GM19023 (cell line): ENCODE results near the gene DIS3L.
"Not testable (repeated sequence)": the region's sequence is repeated elsewhere in the genome, so short reads cannot be mapped to it uniquely, and the experiment has no call there.

Source experiments
- ATAC-seq: cut with Tn5 transposase; IDR thresholded peaks from one replicate; pipeline ENCODE4 v1.9.1; 2021; ENCODE audit warnings: mild to moderate bottlenecking, moderate library complexity; ENCODE audit not compliant: unreplicated experiment

DIS3L gene

GRCh38 chr15:66293419-66294156 is at the start of gene DIS3L:
Gene DIS3L (plus strand): TSS chr15:66293568. CDS start chr15:66293597, 29 bp downstream.
- peak; percentile 70 for ATAC-seq

GRCh38 chr15:66245832-66246231 is 47.5 kb upstream of the DIS3L start:
- not testable (repeated sequence) for ATAC-seq

DNA sequence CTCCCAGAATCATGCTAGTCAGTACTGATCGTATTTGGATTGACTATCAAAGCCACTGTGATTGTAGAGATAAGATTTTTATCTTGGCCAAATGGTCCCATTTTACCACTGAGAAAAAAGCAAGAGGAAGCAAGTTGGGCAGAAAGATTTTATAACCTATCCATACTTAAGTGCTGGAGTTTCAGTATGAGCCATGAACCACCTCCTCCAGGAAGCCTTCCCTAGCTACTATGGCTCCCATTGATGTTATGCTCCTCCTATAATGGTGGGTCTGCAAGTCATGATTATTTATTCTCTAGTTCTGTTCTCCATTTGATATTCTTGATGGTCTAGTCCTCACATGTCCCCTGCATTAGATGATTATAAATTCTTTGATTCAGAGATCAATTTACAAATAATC is 46.4 kb upstream of the DIS3L start:
- ATAC-seq = no peak

DNA sequence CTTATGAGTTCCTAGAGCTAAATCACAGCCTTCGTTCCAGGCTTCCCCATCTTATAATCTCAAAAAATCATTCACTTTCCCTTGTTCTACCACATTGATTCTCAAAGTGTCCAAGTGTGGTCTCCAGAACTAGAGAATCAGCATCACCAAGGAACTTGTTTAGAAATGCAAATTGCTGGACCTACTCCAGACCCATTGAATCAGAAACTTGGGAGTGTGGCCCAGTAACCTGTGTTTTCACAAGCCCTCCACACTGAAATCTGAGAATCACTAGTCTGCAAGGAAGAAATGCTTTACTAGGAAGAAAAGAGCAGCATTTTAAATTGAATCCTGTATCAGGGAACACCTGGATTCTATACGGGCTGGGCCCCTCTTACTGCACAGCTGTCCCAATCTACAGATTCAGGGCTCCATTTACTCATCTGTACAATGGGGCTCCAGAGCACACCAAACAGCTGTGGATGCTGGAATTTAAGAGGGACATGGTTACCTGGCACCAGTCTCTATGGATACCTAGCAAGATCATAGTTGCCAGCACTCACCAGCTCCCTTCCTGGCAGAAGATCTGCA is 43.7 kb upstream of the DIS3L start:
- no peak for ATAC-seq

- no peak for ATAC-seq
Measured at GRCh38 chr15:66251065-66251789, 42.1 kb upstream of the DIS3L start.

- no peak for ATAC-seq
Measured at GRCh38 chr15:66251790-66252684, 41.3 kb upstream of the DIS3L start.

DNA sequence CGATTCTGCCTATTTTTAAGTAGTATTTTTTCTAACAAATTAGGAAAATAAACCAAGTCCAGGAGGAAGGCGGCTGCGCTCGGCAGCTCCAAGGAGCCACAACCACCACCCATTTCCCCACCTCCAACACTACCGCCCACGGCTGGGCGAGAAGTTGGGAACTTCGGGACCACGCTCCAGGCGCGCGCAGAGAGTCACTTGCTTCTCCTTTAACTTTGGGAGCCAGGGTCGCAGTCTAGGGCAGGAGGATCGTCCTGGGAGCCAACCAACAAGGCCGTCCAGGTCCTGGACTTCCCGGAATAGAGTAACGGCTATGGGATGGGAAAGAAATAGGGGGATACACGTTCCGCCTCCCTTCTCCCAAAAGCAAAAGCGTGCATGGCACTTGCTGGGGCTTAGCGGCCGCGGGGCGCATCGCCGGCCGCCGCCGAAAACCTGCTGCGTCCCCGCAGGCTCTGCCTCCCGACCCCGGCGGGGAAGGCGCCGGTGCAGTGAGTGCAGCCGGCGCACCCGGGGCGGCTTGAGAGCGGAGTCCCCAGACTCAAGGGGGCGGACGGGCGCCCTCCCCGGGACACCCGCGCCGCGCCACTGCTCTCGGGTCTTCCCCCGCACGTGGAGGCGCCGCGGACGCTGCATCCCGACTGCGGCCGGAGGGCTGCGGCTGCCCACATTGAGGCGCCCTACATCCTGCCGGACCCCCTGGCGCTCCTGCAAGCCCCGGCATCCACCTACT is 40.5 kb upstream of the DIS3L start:
- ATAC-seq = no peak

- no peak for ATAC-seq
Measured at GRCh38 chr15:66253418-66254088, 39.8 kb upstream of the DIS3L start, which contains the start of gene MEGF11. Gene MEGF11 (minus strand): TSS chr15:66253750. CDS start chr15:66128403, 125,347 bp downstream.

- ATAC-seq = no peak
Measured at GRCh38 chr15:66254089-66254950, 39.0 kb upstream of the DIS3L start.

GRCh38 chr15:66254951-66255676 is 38.3 kb upstream of the DIS3L start:
- ATAC-seq = no peak

DNA sequence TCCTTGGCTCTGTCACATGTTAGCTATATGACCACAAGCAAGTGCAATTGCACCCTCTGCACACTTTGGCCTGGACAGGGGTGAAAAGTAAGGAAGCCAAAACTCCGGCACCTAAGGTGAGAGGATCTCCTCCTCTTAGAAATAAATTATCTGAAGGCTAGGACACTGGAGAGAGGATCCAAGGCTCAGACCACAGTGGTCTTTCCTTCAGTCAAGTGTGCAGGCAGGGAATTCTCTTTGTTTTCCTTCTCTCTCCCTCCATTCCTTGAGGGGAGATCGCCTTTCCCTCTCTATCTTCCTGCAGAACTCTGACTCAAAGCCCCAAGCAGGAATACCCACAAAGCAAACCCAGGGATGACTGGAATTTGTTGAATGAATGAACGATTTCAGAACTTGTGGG is 36.7 kb upstream of the DIS3L start:
- no peak for ATAC-seq

- no peak for ATAC-seq
Measured at GRCh38 chr15:66261056-66261455, 32.3 kb upstream of the DIS3L start.

- not testable (repeated sequence) for ATAC-seq
Measured at GRCh38 chr15:66262837-66263236, 30.5 kb upstream of the DIS3L start.

- ATAC-seq = no peak
Measured at GRCh38 chr15:66264859-66265513, 28.4 kb upstream of the DIS3L start.

- no peak for ATAC-seq
Measured at GRCh38 chr15:66269326-66270090, 23.9 kb upstream of the DIS3L start.

- no peak for ATAC-seq
Measured at GRCh38 chr15:66270932-66271331, 22.4 kb upstream of the DIS3L start.

- ATAC-seq = no peak
Measured at GRCh38 chr15:66275352-66275751, 18.0 kb upstream of the DIS3L start.
